Femur (tissue), 1 donor: ENCODE results near the gene MORN4.
A peak's percentile ranks its signal among the peaks of the same experiment; 100 is the strongest.
"Not testable (repeated sequence)": the region's sequence is repeated elsewhere in the genome, so short reads cannot be mapped to it uniquely, and the experiment has no call there.

ENCODE experiments used
- DNase-seq: peaks from one replicate; pipeline ENCODE4 v3.0.0-alpha.2; 2017

The MORN4 gene

DNA sequence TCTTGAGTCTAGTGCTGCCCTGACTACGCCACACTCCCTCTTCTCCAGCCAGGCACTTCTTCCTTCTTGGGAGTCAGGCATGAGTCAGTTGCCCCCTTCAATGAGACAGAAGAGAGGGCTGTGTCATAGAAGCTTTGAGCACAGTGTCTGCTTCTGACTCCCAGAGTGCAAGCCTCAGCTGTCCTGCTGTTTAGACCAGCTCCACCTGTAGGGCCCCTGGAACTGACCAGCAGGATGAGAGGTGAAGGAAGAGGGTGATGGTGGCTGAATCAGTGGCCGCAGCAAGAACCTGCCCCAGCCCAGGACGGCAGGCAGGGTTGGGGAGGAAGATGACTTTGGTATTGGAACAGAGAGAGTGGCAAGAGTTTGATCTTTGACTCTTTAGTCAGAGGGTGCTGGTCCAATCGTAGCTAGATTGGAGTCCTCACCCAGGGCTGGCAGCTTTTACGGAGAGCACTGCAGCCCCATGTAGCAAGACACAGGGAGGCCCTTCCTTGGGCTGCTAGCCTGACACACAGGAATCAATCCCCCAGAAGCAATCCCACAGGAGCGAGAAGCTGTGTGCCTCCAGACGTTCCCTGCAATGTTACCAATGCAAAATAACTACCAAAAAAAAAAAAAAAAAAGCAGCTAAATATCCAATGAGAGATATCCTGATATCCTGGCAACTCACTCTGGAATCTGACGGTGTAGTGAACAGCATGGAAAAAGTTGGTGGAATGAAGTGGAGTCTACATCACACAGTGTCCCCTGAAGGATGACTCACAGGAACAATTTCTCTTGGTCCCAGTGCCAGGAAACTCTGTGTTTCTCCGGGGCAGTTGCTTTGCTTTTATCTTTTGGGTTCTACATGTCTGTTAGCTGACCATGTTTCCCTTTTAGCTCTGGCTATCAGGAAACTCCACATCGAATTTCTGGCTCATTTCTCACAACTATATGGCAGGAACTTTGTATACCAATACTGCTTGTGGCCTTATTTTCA is 36.9 kb downstream of the MORN4 start:
- peak; percentile 62 for DNase-seq

DNA sequence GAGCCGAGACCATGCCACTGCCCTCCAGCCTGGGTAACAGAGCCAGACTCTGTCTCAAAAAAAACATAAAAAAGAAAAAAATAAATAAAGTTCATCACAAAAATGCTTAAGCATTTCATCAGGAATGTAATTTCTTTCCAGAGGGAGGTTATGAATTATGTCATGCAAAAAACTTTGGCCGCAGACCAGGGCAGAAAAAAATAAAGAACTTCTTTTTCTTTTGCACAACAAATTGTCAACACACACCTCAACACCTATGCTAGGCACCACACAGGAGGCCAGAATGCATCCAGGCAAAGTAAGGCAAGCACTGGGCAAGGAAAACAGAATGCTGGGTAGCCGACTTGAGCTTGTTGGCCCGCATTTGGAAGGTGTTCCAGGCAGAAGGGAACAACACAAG is 39.9 kb downstream of the MORN4 start:
- no peak for DNase-seq

DNA sequence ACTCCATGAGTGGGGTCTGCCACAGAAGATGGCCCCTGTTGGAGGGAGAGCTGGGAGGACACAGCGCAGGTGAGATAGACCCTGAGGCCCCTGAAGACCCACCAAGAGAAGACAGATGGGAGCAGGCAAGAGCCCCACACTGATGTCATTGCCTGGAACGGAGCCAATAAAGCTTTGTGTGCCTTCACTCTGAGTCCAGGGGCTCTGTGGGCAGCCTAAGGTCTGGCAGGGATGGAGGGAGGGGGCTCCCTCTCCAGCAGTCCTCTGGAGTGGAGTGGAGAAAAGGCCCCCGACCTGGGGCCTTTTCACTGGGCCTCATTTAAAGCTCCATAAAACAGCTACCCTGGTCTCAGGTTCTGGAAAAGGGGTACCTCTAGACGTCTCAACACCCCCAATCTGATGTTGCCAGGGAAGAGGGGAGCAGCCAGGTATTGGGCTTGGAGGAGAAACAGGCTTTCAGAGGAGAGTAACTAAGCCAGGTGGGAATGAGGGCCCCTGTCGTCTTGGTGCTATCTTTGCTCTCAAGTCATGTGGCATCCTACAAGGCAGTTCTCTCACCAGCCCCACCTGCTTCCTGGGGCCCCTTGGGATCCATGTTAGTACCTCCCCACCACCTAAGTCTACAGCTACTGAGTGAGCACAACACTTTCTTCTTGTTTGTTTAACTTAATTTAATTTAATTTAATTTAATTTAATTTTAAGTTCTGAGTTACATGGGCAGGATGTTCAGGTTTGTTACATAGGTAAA is 42.4 kb downstream of the MORN4 start:
- DNase-seq, result no peak

DNA sequence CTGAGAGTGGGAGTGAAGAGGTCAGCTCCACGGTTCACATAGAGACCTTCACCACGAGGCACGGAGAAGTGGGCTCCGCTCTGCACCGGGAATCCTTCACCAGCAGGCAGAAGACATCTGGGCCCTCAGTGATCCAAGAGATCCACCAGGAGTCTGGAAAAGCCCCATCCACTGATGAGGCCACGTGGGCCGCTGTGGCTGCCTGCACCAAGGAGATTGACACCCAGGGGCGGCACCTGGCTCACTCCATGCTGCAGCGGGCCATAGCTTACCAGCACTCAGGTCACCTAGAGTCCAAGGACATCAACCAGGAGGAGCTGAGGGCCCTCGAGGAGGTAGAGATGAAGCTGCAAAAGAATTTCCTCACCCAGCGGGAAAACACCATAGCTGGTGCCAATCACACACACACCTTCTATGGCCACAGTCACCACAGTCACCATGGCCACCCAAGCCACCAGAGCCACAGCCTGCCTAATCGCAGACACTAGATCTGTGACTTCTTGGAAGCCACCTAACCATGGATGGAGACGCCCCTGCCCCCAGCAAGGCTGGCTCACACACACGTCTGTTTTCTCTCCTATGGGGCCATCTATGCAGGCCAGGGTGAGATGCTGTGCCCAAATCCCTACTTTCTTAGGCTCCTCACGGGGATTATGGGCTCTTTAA is 43.1 kb downstream of the MORN4 start:
- no peak for DNase-seq

DNA sequence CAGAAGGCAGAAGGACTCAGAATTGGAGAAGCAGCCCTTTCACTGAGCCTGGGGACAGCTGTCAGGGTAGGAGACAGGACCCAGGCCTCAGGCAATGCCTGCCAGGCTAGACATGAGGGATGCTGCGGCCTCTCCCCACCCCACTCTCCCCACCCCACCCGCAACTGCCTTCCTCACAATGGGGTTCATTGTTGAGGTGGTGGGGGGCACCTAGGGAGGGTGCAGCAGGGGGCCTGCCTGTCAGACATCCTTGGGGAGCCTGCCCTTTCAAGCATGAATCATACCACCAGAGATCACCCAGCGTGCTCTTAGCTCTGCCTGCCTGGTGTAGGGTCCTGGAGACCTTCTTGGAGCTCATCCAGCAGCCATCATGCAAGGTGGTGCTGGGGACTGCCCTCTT is 43.8 kb downstream of the MORN4 start, which contains the start of gene C10orf62:
C10orf62 (plus strand) TSS at position 243 of the 400 bp plus-strand sequence. CDS start 177 bp downstream, outside the sequence.
- no peak for DNase-seq

DNA sequence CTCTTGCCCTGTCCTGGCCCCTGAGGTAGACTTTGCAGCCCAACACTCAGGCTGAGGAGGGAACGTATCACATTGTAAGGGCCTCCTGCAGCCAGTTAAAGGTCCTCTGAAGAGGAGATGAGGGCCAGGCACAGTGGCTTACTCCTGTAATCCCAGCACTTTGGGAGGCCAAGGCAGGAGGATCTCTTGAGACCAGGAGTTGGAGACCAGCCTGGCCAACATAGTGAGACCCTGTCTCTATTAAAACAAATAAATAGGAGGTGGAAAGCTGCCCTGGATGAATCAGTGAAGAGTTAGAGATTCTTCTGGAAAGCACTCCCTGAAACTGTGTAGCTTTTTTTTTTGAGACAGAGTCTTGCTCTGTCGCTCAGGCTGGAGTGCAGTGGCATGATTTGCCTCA is 46.1 kb downstream of the MORN4 start:
- DNase-seq, result no peak

DNA sequence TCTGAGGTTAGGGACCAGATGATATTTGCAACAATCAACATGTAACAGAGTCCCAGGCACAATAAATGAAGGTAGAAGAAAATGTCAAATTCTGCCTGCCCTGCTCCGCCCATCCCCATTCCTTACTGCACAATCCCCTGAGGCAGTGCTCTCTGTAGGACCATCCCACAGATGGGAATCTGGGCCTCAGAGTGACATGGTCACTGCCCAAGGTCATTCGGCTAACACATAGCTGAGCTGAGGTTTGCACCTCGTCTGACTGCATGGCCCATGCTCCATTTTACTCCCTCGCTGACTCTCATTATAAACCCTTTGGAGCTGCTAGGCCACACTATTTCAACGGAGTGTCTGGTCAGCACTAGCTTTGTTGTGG is 47.9 kb downstream of the MORN4 start:
- DNase-seq, result no peak

DNA sequence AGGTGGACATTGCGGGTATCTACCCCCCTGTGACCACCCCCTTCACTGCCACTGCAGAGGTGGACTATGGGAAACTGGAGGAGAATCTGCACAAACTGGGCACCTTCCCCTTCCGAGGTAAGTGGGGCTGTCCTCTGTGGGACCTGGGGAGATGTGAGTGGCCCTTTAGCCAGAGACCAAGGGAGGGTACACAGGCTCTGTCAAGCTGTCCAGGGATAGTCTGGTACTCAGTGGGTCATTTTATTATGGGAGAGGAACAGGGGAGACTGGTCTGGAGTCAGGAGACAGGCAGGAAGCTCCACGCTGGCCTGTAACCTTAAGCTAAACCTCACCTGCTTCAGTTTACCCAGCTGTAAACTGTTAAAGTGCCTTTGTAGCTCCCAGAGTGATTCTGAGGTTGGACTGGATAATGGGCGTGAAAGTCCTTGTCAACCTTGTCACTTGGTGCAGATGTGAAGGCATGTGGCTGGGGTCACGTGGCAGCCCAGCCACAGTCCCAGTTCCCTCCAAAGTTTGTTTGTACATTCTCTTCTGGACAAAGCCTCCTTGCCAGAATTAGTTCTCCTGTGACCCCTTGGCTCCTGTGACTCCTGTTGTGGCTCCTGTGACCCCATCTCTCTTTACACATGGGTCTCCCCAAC is 48.4 kb downstream of the MORN4 start:
- DNase-seq, result no peak

DNA sequence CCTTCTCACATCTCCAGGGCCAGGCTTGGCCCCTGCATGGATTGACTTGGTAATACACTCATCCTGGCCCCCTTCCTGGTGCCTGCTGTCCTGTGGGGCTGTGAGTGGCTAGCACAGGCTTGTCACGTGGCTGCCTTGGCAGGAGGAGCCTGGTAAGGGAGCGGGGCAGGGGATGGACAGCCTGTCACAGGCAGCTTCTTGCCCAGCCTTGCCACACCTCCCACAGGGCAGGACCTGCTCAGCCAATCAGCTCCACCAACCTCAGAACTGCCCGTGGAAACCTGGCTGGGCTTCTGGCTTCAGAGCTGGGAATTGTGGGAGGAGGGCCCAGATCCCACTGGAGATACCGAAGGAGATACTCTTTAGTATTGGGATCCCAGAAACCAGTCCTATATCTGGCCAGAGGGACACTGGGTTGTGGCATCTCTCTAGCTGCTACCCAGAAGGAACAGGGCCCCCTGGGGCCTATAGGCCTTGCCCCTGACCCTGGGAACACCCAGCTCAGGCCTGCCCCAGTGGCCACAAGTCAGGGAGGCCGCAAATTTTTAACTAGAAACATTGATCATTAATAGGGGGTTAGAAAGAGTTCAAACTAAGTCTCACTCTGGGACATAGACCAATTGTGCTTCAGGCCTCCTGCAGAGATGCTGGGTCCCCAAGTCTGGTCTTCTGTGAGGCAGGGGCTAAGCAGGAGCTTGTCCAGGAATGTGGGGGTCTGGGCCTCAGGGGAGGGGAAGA is 49.1 kb downstream of the MORN4 start, which contains the start of gene HOGA1:
HOGA1 (plus strand) TSS at position 330 of the 738 bp plus-strand sequence; CDS start at position 645, 315 bp downstream.
- peak; percentile 84 for DNase-seq

DNA sequence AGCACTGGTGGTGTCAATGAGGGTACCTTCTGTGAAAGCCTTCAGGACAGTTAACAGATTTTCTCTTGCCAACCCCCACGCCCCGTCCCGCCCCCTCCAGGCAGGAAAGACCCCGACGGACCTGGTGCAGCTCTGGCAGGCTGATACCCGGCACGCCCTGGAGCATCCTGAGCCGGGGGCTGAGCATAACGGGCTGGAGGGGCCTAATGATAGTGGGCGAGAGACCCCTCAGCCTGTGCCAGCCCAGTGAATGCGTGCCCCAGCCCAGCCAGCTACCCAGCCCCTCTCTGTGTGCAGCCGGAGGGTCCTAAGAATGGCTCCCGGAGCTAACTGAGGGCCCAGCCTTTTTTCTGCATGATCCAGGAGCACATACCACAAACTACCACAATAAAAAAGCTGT is 49.8 kb downstream of the MORN4 start:
- no peak for DNase-seq

DNA sequence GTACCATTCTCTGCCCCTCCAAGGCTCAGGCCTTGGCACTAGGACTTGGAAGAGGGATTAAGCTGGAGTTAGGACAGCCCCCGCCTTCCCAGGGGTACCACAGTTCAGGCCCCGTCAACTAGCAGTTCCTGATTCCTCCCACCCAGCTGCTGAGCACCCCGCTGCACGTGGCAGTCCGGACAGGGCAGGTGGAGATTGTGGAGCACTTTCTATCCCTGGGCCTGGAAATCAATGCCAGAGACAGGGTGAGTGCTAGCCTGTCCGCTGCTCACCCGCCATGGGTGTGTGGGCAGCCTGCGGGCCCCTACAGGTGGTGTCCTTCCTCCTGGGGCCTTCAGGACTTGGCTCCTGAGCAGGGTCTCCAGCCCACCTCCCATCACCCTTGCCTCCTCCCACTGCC is 51.1 kb downstream of the MORN4 start:
- no peak for DNase-seq

DNA sequence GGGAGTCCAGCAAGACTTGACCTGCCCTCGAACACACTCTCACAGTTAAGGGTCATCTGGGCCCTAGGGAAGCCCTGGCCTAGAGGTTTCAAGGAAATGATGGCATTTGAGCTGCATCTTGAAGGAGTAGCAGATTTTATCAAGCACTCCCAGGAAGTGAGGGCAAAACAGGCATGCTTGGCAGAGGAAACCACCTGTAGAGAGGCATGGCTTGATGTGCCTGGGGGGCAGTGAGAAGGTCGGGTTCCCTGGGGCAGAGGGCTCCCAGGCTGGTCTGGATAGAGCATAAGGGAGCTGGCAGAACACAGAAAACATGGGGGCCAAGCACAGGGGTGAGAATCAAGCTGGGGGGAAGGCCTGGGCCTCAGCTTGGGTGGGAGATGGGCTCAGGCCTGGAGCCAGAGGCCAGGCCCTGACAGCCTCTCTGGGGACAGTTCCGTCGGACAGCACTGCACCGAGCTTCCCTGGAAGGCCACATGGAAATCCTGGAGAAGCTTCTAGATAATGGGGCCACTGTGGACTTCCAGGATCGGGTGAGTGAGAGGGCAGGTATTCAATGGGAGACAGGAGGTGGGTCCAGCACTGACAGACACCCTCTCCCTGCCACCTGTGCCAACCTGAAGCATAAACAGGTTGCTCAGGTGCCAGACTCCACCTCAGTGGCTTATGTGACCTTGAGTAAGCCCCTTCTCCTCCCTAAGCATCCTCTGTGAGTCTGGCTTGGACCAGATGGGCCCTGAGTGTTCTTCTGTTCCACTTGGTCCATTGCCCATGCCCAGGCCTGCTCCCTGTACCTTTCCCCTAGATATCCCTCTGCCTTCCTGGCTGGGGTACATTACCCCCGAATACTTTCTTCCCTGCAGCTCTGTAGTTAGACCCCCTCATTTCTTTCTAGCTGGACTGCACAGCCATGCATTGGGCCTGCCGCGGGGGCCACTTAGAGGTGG is 52.6 kb downstream of the MORN4 start:
- DNase-seq, result no peak

DNA sequence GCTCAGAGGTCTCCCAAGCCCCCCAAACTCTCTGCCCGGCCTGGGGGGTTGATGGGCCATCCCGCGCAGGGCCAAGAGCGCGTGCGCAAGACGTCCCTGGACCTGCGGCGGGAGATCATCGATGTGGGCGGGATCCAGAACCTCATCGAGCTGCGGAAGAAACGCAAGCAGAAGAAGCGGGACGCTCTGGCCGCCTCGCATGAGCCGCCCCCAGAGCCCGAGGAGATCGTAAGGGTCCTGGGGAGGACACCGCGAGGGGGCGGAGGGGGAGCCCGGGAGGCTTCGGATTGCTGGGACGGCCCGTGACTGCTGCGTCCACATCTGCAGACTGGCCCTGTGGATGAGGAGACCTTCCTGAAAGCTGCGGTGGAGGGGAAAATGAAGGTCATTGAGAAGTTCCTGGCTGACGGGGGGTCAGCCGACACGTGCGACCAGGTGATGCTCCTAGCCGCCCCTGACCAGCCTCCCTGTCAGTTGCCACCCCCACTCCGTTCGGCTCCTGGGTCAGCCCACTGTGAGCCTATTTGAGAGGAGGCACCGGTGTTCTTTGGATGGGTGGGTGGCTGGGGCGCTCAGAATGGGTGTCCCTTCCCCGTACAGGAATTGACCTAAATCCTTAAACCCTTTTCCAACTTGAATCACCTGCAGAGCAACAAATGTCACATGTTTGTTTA is 55.0 kb downstream of the MORN4 start:
- no peak for DNase-seq

DNA sequence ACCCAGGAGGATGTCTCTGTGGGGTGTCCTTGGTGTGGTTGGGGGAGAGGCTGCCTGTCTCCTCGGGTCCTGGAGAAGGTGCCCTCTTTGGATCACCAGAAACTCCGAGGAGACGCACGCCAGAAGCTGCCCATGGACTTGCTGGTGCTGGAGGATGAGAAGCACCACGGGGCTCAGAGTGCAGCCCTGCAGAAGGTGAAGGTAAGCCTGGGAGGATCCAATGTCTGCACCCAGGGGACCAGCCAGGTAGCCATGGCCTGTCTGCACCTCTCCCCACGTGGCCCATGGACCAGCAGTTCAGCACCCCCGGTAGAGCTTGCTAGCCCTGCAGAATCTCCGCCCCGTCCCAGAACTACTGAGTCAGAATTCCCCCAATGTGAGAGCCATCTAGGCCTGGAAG is 55.6 kb downstream of the MORN4 start:
- no peak for DNase-seq

DNA sequence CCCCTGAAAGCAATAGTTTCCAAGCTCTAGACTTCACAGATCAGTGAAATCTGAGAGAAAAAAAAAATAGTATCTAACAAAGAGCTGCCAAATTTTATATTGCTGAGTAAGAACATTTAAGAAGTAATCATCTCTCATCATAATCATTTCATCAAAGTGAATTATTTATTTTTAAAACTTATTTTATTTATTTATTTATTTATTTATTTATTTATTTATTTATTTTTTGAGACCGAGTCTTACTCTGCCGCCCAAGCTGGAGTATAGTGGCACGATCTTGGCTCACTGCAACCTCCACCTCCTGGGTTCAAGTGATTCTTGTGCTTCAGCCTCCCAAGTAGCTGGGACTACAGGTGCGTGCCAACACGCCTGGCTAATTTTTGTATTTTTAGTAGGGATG is 56.8 kb downstream of the MORN4 start:
- DNase-seq, result not testable (repeated sequence)

DNA sequence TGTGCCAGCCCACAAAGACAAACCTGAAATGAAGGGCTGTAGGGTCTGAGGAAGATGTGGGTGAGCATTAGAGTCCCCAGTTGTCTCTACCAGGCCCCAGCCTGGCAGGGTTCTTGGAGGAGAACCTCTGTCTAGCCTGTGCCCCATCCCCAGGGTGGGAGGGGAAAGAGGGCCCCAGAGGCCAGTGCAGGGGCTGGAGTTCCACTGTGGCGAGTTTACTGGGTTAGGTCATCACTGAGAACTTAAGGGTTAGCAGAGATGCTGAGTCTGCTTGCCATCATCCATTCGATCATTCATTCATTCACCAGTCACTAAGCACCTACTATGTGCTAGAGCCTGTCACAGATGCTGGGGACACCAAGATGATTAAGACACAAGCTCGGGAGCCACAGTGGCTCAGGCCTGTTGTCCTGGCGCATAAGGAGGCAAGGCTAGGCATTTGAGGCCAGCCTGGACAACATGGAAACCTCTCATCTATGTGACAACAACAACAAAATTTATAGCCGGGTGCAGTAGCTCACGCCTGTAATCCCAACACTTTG is 58.1 kb downstream of the MORN4 start:
- DNase-seq, result no peak

DNA sequence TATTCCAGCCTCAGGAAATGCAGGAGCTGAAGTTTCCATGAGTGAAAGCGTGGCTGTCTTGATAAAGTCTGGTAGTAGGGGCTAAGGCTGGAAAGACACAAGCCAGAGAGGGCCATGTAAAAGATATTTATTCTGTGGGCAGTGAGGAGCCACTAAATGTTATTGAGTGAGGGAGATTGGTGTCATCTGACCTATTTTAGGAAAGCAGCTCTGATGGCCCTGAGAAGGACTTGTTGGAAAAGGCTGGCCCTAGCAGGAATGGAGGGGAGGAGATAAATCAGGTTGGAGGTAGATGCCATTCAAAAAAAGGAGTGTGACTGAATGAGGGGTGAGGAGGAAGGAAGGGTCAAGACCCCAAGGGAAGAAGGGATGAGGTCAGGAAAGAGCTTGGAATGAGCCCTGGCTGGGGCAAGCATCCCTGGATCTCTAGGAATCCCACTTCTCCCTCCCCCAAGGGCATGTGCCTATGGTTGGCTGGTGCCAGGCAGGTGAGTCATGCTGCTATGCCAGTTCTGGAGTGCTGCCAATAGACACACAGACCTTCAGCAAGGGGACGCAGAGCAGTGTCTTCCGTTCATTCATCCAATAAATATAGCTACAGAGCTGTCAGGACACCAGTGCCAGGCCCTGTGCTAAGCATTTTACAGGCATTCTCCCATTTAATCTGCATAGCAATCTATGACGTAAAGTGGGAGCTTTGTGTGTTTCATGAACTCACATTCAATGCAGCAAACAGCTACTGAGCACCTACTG is 58.8 kb downstream of the MORN4 start:
- peak; percentile 55 for DNase-seq

DNA sequence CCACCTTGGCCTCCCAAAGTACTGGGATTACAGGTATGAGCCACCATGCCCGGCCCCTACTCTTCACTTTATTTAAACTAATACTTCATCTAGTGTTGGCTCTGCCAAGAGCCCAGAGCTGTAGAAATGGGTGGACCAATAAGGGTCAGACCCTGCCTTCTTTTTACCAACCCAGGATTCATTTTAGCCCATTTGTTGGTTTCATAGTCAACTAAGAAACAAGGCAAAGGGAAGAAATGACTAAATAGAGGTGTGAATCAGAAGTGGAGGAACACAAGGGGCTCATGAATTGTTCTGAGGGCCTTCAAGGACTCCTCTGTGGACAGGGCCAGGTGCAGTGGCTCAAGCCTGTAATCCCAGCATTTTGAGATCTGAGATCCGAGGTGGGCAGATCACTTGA is 59.6 kb downstream of the MORN4 start:
- DNase-seq, result no peak

DNA sequence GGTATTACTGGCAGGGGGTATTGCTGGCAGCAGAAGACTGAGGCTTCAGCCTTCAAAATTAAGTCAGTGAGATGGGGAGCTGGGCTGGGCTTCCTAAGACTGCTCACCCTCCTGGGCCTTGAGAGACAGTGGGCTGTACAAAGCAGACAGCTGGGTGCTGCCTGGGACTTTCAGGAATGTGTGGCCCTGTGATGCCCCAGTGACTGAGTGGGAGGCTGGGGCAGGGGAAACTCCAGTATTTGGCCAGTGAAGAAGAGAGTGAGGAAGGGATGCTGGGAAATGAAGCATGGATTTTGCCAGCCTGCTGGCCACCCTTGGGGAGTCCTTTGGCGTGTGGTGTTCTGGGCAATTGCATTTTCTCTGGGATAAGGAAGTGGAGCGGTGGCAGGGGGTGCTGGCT is 60.3 kb downstream of the MORN4 start:
- DNase-seq, result no peak
